Activated CD4-positive, alpha-beta T cell treated with anti-CD3 and anti-CD28 coated beads, Interleukin-2, amount 50 U/mL, for 24 hours (primary cell): ENCODE results near the gene D2HGDH.
"Not testable (repeated sequence)": the region's sequence is repeated elsewhere in the genome, so short reads cannot be mapped to it uniquely, and the experiment has no call there.

Experiments used
- DNase-seq, 2 donors: peaks; one replicate each; pipeline ENCODE4 v3.0.0-alpha.2; 2020; ENCODE audit warnings: low read depth in 1 of 2, low spot score in 1 of 2

The D2HGDH gene

GRCh38 chr2:241768251-241768711 is 33.9 kb downstream of the D2HGDH start:
- DNase-seq: no peak

- no peak for DNase-seq
Observed at GRCh38 chr2:241768850-241769249, 34.4 kb downstream of the D2HGDH start.

- DNase-seq: no peak
Observed at GRCh38 chr2:241769819-241770184, 35.4 kb downstream of the D2HGDH start.

- no peak for DNase-seq
Observed at GRCh38 chr2:241770185-241770935, 35.9 kb downstream of the D2HGDH start.

GRCh38 chr2:241770936-241771285 is 36.5 kb downstream of the D2HGDH start:
- DNase-seq: no peak

GRCh38 chr2:241771286-241772062 is 37.0 kb downstream of the D2HGDH start:
- DNase-seq: no peak

GRCh38 chr2:241772063-241772499 is 37.7 kb downstream of the D2HGDH start:
- peak in 1 of 2 donors; percentile 37 for DNase-seq

GRCh38 chr2:241773511-241774418 is 39.3 kb downstream of the D2HGDH start:
- DNase-seq: no peak

- no peak for DNase-seq
Observed at GRCh38 chr2:241774419-241775222, 40.2 kb downstream of the D2HGDH start.

- no peak for DNase-seq
Observed at GRCh38 chr2:241775223-241776177, 41.1 kb downstream of the D2HGDH start.

GRCh38 chr2:241776336-241777169 is 42.1 kb downstream of the D2HGDH start, which contains the start of gene GAL3ST2:
Gene GAL3ST2 (plus strand): TSS chr2:241776822. CDS start chr2:241776956, 134 bp downstream.
- no peak for DNase-seq

GRCh38 chr2:241777170-241777685 is 42.8 kb downstream of the D2HGDH start:
- DNase-seq: no peak

GRCh38 chr2:241777686-241778627 is 43.5 kb downstream of the D2HGDH start:
- DNase-seq: no peak

- no peak for DNase-seq
Observed at GRCh38 chr2:241780939-241781569, 46.6 kb downstream of the D2HGDH start.

- not testable (repeated sequence) for DNase-seq
Observed at GRCh38 chr2:241782053-241782452, 47.6 kb downstream of the D2HGDH start.

GRCh38 chr2:241788135-241788534 is 53.7 kb downstream of the D2HGDH start:
- DNase-seq: no peak

GRCh38 chr2:241788572-241788971 is 54.1 kb downstream of the D2HGDH start:
- DNase-seq: peak in 1 of 2 donors; percentile 70
